ENCODE measurements around the gene ARHGEF17. TPM values are rescaled to one million over a fixed set of nuclear protein-coding genes. Genes with fewer than 3 reads are reported as not detected.

ARHGEF17 gene
- total and polyA plus RNA-seq, 2 of the 13 experiments (the other 11 are each of a cell fraction or from before 2014, with no cell fraction given), result 10.7 to 28.8 TPM

DNA sequence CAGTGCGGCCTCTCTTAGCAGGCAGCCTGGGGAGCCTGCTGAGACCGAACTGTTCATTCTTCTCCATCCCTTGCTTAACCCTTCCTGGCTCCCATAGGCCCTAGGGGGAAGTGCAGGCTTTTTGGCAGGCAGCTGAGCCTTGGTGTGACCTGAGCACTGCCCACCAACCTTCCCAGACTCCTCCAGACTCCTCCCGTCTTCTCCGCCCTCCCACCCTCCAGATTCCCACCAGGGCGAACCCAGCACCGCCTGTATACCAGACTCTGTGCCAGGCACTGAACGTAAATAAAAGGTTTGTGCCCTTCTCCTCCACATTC, 76.0 kb downstream of the ARHGEF17 start (continued):
- TF ChIP-seq, protein P1, sequence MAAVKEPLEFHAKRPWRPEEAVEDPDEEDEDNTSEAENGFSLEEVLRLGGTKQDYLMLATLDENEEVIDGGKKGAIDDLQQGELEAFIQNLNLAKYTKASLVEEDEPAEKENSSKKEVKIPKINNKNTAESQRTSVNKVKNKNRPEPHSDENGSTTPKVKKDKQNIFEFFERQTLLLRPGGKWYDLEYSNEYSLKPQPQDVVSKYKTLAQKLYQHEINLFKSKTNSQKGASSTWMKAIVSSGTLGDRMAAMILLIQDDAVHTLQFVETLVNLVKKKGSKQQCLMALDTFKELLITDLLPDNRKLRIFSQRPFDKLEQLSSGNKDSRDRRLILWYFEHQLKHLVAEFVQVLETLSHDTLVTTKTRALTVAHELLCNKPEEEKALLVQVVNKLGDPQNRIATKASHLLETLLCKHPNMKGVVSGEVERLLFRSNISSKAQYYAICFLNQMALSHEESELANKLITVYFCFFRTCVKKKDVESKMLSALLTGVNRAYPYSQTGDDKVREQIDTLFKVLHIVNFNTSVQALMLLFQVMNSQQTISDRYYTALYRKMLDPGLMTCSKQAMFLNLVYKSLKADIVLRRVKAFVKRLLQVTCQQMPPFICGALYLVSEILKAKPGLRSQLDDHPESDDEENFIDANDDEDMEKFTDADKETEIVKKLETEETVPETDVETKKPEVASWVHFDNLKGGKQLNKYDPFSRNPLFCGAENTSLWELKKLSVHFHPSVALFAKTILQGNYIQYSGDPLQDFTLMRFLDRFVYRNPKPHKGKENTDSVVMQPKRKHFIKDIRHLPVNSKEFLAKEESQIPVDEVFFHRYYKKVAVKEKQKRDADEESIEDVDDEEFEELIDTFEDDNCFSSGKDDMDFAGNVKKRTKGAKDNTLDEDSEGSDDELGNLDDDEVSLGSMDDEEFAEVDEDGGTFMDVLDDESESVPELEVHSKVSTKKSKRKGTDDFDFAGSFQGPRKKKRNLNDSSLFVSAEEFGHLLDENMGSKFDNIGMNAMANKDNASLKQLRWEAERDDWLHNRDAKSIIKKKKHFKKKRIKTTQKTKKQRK (IDR thresholded peaks at IDR 0.05; ENCODE audit: low read length), result no peak
- no peak for TF ChIP-seq SUZ12 (IDR thresholded peaks at IDR 0.05; ENCODE audit: low read depth, low read length)
- no peak for TF ChIP-seq NRL (CRISPR knock-in tag; IDR thresholded peaks at IDR 0.05; ENCODE audit: borderline replicate concordance)

DNA sequence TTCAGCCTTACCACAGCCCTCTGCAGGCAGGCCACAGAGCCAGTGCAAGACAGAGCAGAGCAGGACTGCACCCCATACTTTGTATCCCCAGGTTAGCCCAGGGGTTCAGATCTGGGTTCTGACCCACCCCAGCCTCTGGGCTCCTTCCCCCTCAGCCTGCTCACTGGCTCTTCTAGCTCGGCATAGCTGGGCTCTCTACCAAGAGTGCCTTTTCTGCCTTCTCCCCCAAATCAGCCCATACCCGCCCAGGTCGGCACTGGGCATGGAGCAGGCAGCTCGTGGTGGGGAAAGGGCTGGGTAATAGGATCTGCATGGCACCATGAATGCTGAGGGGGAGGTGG, 76.4 kb downstream of the ARHGEF17 start:
- no peaks in the 10 kb centered on the region for H3K36me3 ChIP-seq (replicated peaks in 1 of 2; ENCODE audit: control insufficient read depth in 1 of 2, insufficient read depth in 2 of 2, low read length in 2 of 2)
- no peak for DNase-seq (ENCODE audit: low spot score)
- TF ChIP-seq, protein P2, sequence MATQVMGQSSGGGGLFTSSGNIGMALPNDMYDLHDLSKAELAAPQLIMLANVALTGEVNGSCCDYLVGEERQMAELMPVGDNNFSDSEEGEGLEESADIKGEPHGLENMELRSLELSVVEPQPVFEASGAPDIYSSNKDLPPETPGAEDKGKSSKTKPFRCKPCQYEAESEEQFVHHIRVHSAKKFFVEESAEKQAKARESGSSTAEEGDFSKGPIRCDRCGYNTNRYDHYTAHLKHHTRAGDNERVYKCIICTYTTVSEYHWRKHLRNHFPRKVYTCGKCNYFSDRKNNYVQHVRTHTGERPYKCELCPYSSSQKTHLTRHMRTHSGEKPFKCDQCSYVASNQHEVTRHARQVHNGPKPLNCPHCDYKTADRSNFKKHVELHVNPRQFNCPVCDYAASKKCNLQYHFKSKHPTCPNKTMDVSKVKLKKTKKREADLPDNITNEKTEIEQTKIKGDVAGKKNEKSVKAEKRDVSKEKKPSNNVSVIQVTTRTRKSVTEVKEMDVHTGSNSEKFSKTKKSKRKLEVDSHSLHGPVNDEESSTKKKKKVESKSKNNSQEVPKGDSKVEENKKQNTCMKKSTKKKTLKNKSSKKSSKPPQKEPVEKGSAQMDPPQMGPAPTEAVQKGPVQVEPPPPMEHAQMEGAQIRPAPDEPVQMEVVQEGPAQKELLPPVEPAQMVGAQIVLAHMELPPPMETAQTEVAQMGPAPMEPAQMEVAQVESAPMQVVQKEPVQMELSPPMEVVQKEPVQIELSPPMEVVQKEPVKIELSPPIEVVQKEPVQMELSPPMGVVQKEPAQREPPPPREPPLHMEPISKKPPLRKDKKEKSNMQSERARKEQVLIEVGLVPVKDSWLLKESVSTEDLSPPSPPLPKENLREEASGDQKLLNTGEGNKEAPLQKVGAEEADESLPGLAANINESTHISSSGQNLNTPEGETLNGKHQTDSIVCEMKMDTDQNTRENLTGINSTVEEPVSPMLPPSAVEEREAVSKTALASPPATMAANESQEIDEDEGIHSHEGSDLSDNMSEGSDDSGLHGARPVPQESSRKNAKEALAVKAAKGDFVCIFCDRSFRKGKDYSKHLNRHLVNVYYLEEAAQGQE (IDR thresholded peaks at IDR 0.05; ENCODE audit: borderline replicate concordance in 1 of 2, low read depth in 1 of 2, low read length in 2 of 2), result no peak
- TF ChIP-seq ZNF670 (CRISPR knock-in tag; IDR thresholded peaks at IDR 0.05; ENCODE audit: borderline replicate concordance) (no peak), ZNF556 (CRISPR knock-in tag; IDR thresholded peaks at IDR 0.05; ENCODE audit: borderline replicate concordance) (no peak), DR1 (CRISPR knock-in tag; IDR thresholded peaks at IDR 0.05) (no peak)

More for the DNA sequence above, 76.4 kb downstream of the ARHGEF17 start:
- CTCF ChIA-PET (ENCODE audit: low intra/inter-chr PET ratio, low total read pairs), result no interaction called here
- intact Hi-C loops (cut with micrococcal nuclease; ENCODE audit: unreplicated experiment) (no loop called here), in situ Hi-C loops (cut with HindIII; ENCODE audit: extremely low pct_ligation_motif_present, low pct_unique_long_range_greater_than_20kb) (no loop called here)
- Histone ChIP-seq H3K4me2 (ENCODE audit: low read depth, low read length) (no peak overlapping the region), H3K4me3 (replicated peaks in 1 of 3; ENCODE audit: insufficient read depth in 1 of 3, low read depth in 2 of 3, low read length in 3 of 3) (no peak overlapping the region), H3K79me2 (ENCODE audit: insufficient read depth, low read length) (peaks cover 10% of the 10 kb centered on the region), H4K20me1 (ENCODE audit: insufficient read depth, low read length) (no peaks in the 10 kb centered on the region), H3K9me3 (ENCODE audit: low read length) (no peaks in the 10 kb centered on the region), H3K27me3 (ENCODE audit: control insufficient read depth in 1 of 2, insufficient read depth in 2 of 2, low read length in 2 of 2) (no peaks in the 10 kb centered on the region), H3K9ac (ENCODE audit: insufficient read depth, low read depth, low read length) (no peak overlapping the region), H3K4me1 (ENCODE audit: insufficient read depth, low read length) (peaks cover 16% of the 10 kb centered on the region), H2AFZ (ENCODE audit: low read length) (no peak overlapping the region), H3K27ac (ENCODE audit: extremely low read length, insufficient read depth, low read length) (no peak overlapping the region)
- BruUV-seq (replicated peaks), result no TSS peak
- ATAC-seq (no peak), FAIRE-seq (no peak)
- 92% methylated on average over 4 of the region's 4 CpGs for WGBS (ENCODE audit: low lambda C conversion rate)
- POLR2A ChIA-PET, result interaction anchor here (0.8 kb wide), 1 partner anchor 77 kb away, joined by 3 read pairs; no protein-coding TSS in a partner anchor

Data from HepG2 (cell line).